IPS DF 19.7 (cell line): ENCODE measurements around the gene RAPSN.

Experiments
- DNase-seq: peaks from one replicate; pipeline ENCODE4 v3.0.0-alpha.2; 2013; ENCODE audit warnings: low read depth, low spot score

RAPSN gene

GRCh38 chr11:47448566-47449427, at the start of gene RAPSN:
Gene RAPSN (minus strand): TSS chr11:47449136. CDS start chr11:47448964, 172 bp downstream.
- no peak for DNase-seq

- DNase-seq, result no peak
These were observed 49.2 kb upstream of the RAPSN start for GRCh38 chr11:47498149-47498548.

GRCh38 chr11:47496808-47497207, 47.9 kb upstream of the RAPSN start:
- DNase-seq, result no peak

- no peak for DNase-seq
These were observed 46.9 kb upstream of the RAPSN start for GRCh38 chr11:47495856-47496217.

- DNase-seq, result no peak
These were observed 46.3 kb upstream of the RAPSN start for GRCh38 chr11:47495011-47495855.

GRCh38 chr11:47489395-47489755, 40.4 kb upstream of the RAPSN start:
- no peak for DNase-seq

- DNase-seq, result no peak
These were observed 39.9 kb upstream of the RAPSN start for GRCh38 chr11:47488674-47489394.

GRCh38 chr11:47488111-47488510, 39.2 kb upstream of the RAPSN start:
- no peak for DNase-seq

- DNase-seq, result no peak
These were observed 38.5 kb upstream of the RAPSN start for GRCh38 chr11:47487421-47487820.

- no peak for DNase-seq
These were observed 36.2 kb upstream of the RAPSN start for GRCh38 chr11:47485107-47485506.

- no peak for DNase-seq
These were observed 34.5 kb upstream of the RAPSN start for GRCh38 chr11:47483457-47483856.

- DNase-seq, result no peak
These were observed 31.8 kb upstream of the RAPSN start for GRCh38 chr11:47480762-47481161.

GRCh38 chr11:47478651-47479329, 29.9 kb upstream of the RAPSN start:
- DNase-seq, result no peak

- no peak for DNase-seq
These were observed 28.8 kb upstream of the RAPSN start for GRCh38 chr11:47477753-47478152.

GRCh38 chr11:47477323-47477722, 28.4 kb upstream of the RAPSN start:
- DNase-seq, result no peak

GRCh38 chr11:47470671-47471070, 21.7 kb upstream of the RAPSN start:
- no peak for DNase-seq

GRCh38 chr11:47469361-47470179, 20.6 kb upstream of the RAPSN start:
- no peak for DNase-seq

GRCh38 chr11:47468598-47469214, 19.8 kb upstream of the RAPSN start:
- no peak for DNase-seq

- no peak for DNase-seq
These were observed 18.4 kb upstream of the RAPSN start for GRCh38 chr11:47467357-47467756.

GRCh38 chr11:47466701-47467250, 17.8 kb upstream of the RAPSN start:
- DNase-seq, result no peak
